GM12878 (cell line): ENCODE measurements around the gene ALDH1A3. TPM values are rescaled to one million over a fixed set of nuclear protein-coding genes. Genes with fewer than 3 reads are reported as not detected.

Experiments used
- ATAC-seq: fragments of 200-7000 bp; cut with Tn5 transposase; 3 replicates; pipeline ENCODE4 v1.9.1; 2020; ENCODE audit warnings: mild to moderate bottlenecking, moderate library complexity
- BruUV-seq: library from RNA; stranded (reverse); fragments of 400-500 nt; replicated peaks from 2 replicates; lab custom pipeline; 2021; lab: Mats Ljungman, UMichigan
- CTCF ChIA-PET: fragments of 300-600 bp; sonication (Branson Sonifier 250); formaldehyde crosslinking; extraction: SDS; loops from one replicate; lab custom pipeline; 2021; ENCODE audit warnings: inconsistent platforms; lab: Yijun Ruan, JAX
- POLR2A ChIA-PET: fragments of 350-600 bp; formaldehyde crosslinking; extraction: SDS; loops from one replicate; lab custom pipeline; 2021; ENCODE audit warnings: inconsistent platforms; lab: Charles Lee
- RAD21 ChIA-PET: fragments of 300-600 bp; sonication (Branson Sonifier 250); formaldehyde crosslinking; loops from one replicate; lab custom pipeline; 2023; ENCODE audit warnings: antibody characterized with exemption; ENCODE audit not compliant: unreplicated experiment; lab: Charles Lee
- SMC1A ChIA-PET: fragments of 300-600 bp; sonication (Branson Sonifier 250); formaldehyde crosslinking; loops from one replicate; lab custom pipeline; 2023; ENCODE audit not compliant: unreplicated experiment, uncharacterized antibody; lab: Charles Lee
- DNase-seq: peaks from one replicate; pipeline ENCODE4 v3.0.0-alpha.2; 2011; ENCODE audit warnings: low read depth, low spot score
- FAIRE-seq: peaks from 3 replicates; lab custom pipeline; 2011; peaks lifted over from hg19 to GRCh38; lab: Jason Lieb, UNC
- H2AFZ ChIP-seq: 2 replicates; pipeline ENCODE4 v1.6.0; 2011; ENCODE audit warnings: low read depth, low read length, control low read depth; ENCODE audit not compliant: control insufficient read depth
- H3K27ac ChIP-seq: 2 replicates; pipeline ENCODE4 v1.5.1; 2011; ENCODE audit warnings: control low read depth; ENCODE audit not compliant: control insufficient read depth, insufficient read depth
- H3K27me3 ChIP-seq, 2 experiments: replicated peaks in 1 of 2; 2 replicates each; pipeline versions ENCODE4 v1.6.0 to v1.6.1; 2011; ENCODE audit warnings: low read length in 1 of 2; ENCODE audit not compliant: control insufficient read depth in 2 of 2, insufficient read depth in 2 of 2
- H3K36me3 ChIP-seq, 2 experiments: 2 replicates each; pipeline ENCODE4 v1.5.1; 2011; ENCODE audit warnings: low read length in 1 of 2; ENCODE audit not compliant: control insufficient read depth in 2 of 2, insufficient read depth in 2 of 2
- H3K4me1 ChIP-seq: 2 replicates; pipeline ENCODE4 v1.6.1; 2011; ENCODE audit warnings: mild to moderate bottlenecking, low read length, moderate library complexity, mixed read lengths; ENCODE audit not compliant: control insufficient read depth, insufficient read depth
- H3K4me2 ChIP-seq: 2 replicates; pipeline ENCODE4 v1.6.0; 2011; ENCODE audit warnings: control low read depth; ENCODE audit not compliant: control insufficient read depth, insufficient read depth
- H3K4me3 ChIP-seq: fragments of 200-600 bp; sonication (generic); 2 replicates; pipeline ENCODE4 v1.5.1; 2016
- H3K79me2 ChIP-seq: 2 replicates; pipeline ENCODE4 v1.6.0; 2011; ENCODE audit warnings: low read length; ENCODE audit not compliant: control insufficient read depth, insufficient read depth
- H3K9ac ChIP-seq: 2 replicates; pipeline ENCODE4 v1.8.0; 2011; ENCODE audit warnings: low read length, control low read depth, mixed read lengths; ENCODE audit not compliant: control insufficient read depth, insufficient read depth
- H3K9me3 ChIP-seq: replicated peaks from 3 replicates; pipeline ENCODE4 v1.5.1; 2011; ENCODE audit warnings: mild to moderate bottlenecking, low read length; ENCODE audit not compliant: control insufficient read depth, insufficient read depth
- H4K20me1 ChIP-seq: 2 replicates; pipeline ENCODE4 v1.6.0; 2011; ENCODE audit not compliant: control insufficient read depth, insufficient read depth
- IKZF1 ChIP-seq: fragments of 450-650 bp; conservative IDR thresholded peaks from 2 replicates; pipeline ENCODE4 v1.6.1; 2017; ENCODE audit warnings: antibody characterized with exemption, mild to moderate bottlenecking
- NR2F1 ChIP-seq: fragments of 450-650 bp; conservative IDR thresholded peaks from 2 replicates; pipeline ENCODE4 v1.6.1; 2017; ENCODE audit warnings: mild to moderate bottlenecking
- SPI1 ChIP-seq: IDR thresholded peaks from 2 replicates; pipeline ENCODE4 v1.6.1; 2011; ENCODE audit warnings: low read depth, mild to moderate bottlenecking, low read length, moderate library complexity, borderline replicate concordance; ENCODE audit not compliant: insufficient read depth
- TAF1 ChIP-seq: IDR thresholded peaks from 2 replicates; pipeline ENCODE4 v1.6.1; 2011; ENCODE audit warnings: mild to moderate bottlenecking, low read depth, low read length, borderline replicate concordance
- WGBS: methylation state at CpG from one replicate; pipeline ENCODE4 v1.1.6; 2016; ENCODE audit warnings: low lambda C conversion rate; ENCODE audit not compliant: insufficient replicate concordance, insufficient coverage; ENCODE audit errors: missing lambda C conversion rate; 5-methylcytosine and 5-hydroxymethylcytosine counted together
- in situ Hi-C: fragments of 300-500 bp; cut with MboI; formaldehyde crosslinking; loops from 9 replicates; pipeline ENCODE4 v1.14.3; 2018; ENCODE audit warnings: mixed read lengths
- intact Hi-C: fragments of 100-400 bp; cut with micrococcal nuclease; formaldehyde crosslinking; loops from one replicate; pipeline ENCODE4 v1.14.2; 2022; ENCODE audit not compliant: unreplicated experiment
- polyA plus RNA-seq, 11 experiments: library from polyadenylated mRNA; depleted of rRNA in 4 of 11; unstranded in 6 of 11; stranded (reverse) in 5 of 11; fragments of >200 nt; fragmentation: Nextera tagmentation in 4 of 11; fragmentation: Illumina TruSeq in 1 of 11; extraction: Ambion mirVana in 4 of 11; extraction: Trizol in 1 of 11; gene quantifications; 1 replicate in 1 of 11; 2 replicates in 10 of 11; pipeline versions ENCODE4 v1.2.1 to v1.2.3, GENCODE V29; 2011 to 2016; ENCODE audit warnings: inconsistent platforms in 2 of 11, missing spikeins in 2 of 11, low read depth in 1 of 11
- total RNA-seq, 4 experiments: library from RNA; depleted of rRNA in 3 of 4; stranded (reverse); fragments of >200 nt in 3 of 4; fragmentation: Illumina TruSeq in 1 of 4; extraction: Trizol in 1 of 4; gene quantifications; 2 replicates each; pipeline versions ENCODE4 v1.2.1 to v1.2.3, GENCODE V29; 2013 to 2021

The ALDH1A3 gene
- total and polyA plus RNA-seq, 10 of the 15 experiments (the other 5 are each of a cell fraction or from before 2014, with no cell fraction given) = 0.06 to 0.69 (median 0.18) TPM

DNA sequence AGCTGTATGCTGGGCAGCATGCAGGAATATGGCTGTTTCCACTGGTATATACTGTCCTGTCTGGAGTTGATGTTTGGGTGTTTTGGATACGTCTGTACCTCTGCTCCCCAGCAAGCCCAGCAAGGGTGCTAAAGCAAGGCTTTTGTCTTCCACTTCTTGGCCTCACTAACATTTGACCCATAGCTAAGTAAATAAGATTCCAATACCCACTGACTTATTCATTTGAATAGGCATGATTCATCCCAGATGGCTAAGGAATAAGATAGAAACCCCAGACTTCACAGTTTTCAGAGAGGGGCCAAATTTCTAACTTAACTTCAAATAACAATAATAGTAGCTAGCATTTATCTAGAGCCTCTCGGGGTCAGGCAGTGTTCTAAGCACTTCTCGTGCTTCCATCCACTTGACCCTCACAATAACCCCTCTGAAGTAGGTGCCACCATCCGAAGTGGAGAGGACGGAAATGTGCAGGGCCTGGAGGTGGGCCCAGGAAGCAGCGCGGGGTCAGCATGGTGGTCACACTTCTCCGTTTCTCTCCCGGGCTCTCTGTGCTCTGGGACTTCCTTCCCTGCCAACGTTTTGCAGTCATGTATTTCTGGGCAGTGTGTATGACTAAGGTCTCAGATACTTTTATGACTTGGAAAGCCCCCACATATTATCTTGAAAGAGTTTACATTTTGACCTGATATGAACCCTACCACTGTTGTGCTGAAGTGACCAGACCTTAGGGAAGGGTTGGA is 78.9 kb downstream of the ALDH1A3 start:
- Histone ChIP-seq H3K4me2 (peak overlapping the region; percentile 54; the same call in 1 of the 2 replicates), H4K20me1 (no peaks in the 10 kb centered on the region), H3K9me3 (no peaks in the 10 kb centered on the region; the same call in 1 of the 3 replicates)
- FAIRE-seq (no peak), DNase-seq (no peak)
- POLR2A ChIA-PET = interaction anchor here (1.0 to 1.3 kb wide), 4 partner anchors 10 to 35 kb away, joined by 3 to 6 read pairs (median 5); no protein-coding TSS in a partner anchor
- intact Hi-C loops = no loop called here
- TF ChIP-seq NR2F1 (peak; percentile 44; the same call in 1 of the 2 replicates), TAF1 (no peak), SPI1 (peak; percentile 39; the same call in 1 of the 2 replicates), IKZF1 (0 out of 2 replicates have a peak, but pooled peaks have one; percentile 19)
- TF ChIP-seq, all 136 proteins: peak for 3
- Histone ChIP-seq H3K9ac (no peak overlapping the region), H2AFZ (0 out of 2 replicates have a peak overlapping the region, but pooled peaks have one; percentile 12), H3K36me3 (peaks cover 2 to 3% of the 10 kb centered on the region in 2 experiments), H3K4me1 (peaks cover 10% of the 10 kb centered on the region), H3K27ac (peak overlapping the region; percentile 17), H3K79me2 (peaks cover 43% of the 10 kb centered on the region), H3K27me3 (no peaks in the 10 kb centered on the region), H3K4me3 (no peak overlapping the region)
- peak; percentile 87 for ATAC-seq
- in situ Hi-C loops = no loop called here
- WGBS = 56% methylated on average over 10 of the region's 10 CpGs
- ChIA-PET SMC1A (interaction anchor here (1.0 to 1.9 kb wide), 5 partner anchors 9 to 41 kb away, joined by 3 to 9 read pairs (median 3); no protein-coding TSS in a partner anchor), RAD21 (interaction anchor here (1.3 to 1.9 kb wide), 4 partner anchors 11 to 40 kb away, joined by 5 to 15 read pairs (median 6); no protein-coding TSS in a partner anchor), CTCF (interaction anchor here (0.7 to 3.2 kb wide), 7 partner anchors 9 to 49 kb away, joined by 3 to 22 read pairs (median 5); partner anchors contain the start of gene LRRK1)
- BruUV-seq = no TSS peak
